BJ (cell line): ENCODE results near the gene MLF1. TPM values are rescaled to one million over a fixed set of nuclear protein-coding genes. Genes with fewer than 3 reads are reported as not detected.

Experiments used
- CTCF ChIA-PET: fragments of 350-600 bp; formaldehyde crosslinking; extraction: SDS; loops from one replicate; lab custom pipeline; 2021; ENCODE audit warnings: antibody characterized with exemption, inconsistent platforms; lab: Yijun Ruan, JAX
- POLR2A ChIA-PET: fragments of 300-600 bp; sonication (Branson Sonifier 250); formaldehyde crosslinking; extraction: SDS; loops from one replicate; lab custom pipeline; 2021; ENCODE audit warnings: antibody characterized with exemption; lab: Charles Lee
- DNase-seq: peaks from one replicate; pipeline ENCODE4 v3.0.0-alpha.2; 2011; ENCODE audit warnings: low read depth
- H3K27me3 ChIP-seq: 2 replicates; pipeline ENCODE4 v1.6.0; 2011; ENCODE audit warnings: low read length; ENCODE audit not compliant: control insufficient read depth, insufficient read depth
- H3K36me3 ChIP-seq: 2 replicates; pipeline ENCODE4 v1.5.1; 2011; ENCODE audit warnings: low read length; ENCODE audit not compliant: control insufficient read depth, insufficient read depth
- H3K4me3 ChIP-seq: 2 replicates; pipeline ENCODE4 v1.5.1; 2011; ENCODE audit warnings: low read depth, mild to moderate bottlenecking, control low read depth, low read length
- CTCF ChIP-seq: IDR thresholded peaks from 2 replicates; pipeline ENCODE4 v1.5.1; 2011; ENCODE audit warnings: low read depth, mild to moderate bottlenecking, control low read depth, inconsistent platforms, low read length, moderate library complexity; ENCODE audit not compliant: insufficient read depth
- polyA plus RNA-seq: library from polyadenylated mRNA; depleted of rRNA; stranded (reverse); fragments of >200 nt; gene quantifications from 2 replicates; pipeline ENCODE4 v1.2.3, GENCODE V29; 2011

MLF1 gene
- polyA plus RNA-seq, 1 experiment = 4.4 TPM

- CTCF ChIA-PET = no interaction called here
- Histone ChIP-seq H3K36me3 (no peaks in the 10 kb centered on the region), H3K4me3 (no peak overlapping the region), H3K27me3 (no peaks in the 10 kb centered on the region)
- POLR2A ChIA-PET = no interaction called here
- no peak for TF ChIP-seq CTCF
- DNase-seq = no peak
Observed at GRCh38 chr3:158572766-158573060, 1.7 kb downstream of the MLF1 start.

- ChIA-PET CTCF (interaction anchor here (0.6 kb wide), 1 partner anchor 466 kb away, joined by 3 read pairs; no protein-coding TSS in a partner anchor), POLR2A (no interaction called here)
- Histone ChIP-seq H3K36me3 (no peaks in the 10 kb centered on the region), H3K27me3 (no peaks in the 10 kb centered on the region), H3K4me3 (no peak overlapping the region)
- no peak for TF ChIP-seq CTCF
- DNase-seq = no peak
Observed at GRCh38 chr3:158573714-158574113, 2.7 kb downstream of the MLF1 start.

GRCh38 chr3:158574646-158575045, 3.7 kb downstream of the MLF1 start:
- CTCF ChIA-PET = interaction anchor here (0.6 kb wide), 1 partner anchor 405 kb away, joined by 3 read pairs; no protein-coding TSS in a partner anchor
- POLR2A ChIA-PET = no interaction called here
- Histone ChIP-seq H3K27me3 (no peaks in the 10 kb centered on the region), H3K36me3 (no peaks in the 10 kb centered on the region), H3K4me3 (no peak overlapping the region)
- TF ChIP-seq CTCF = no peak
- no peak for DNase-seq

GRCh38 chr3:158590223-158590622, 19.2 kb downstream of the MLF1 start:
- no peaks in the 10 kb centered on the region for H3K36me3 ChIP-seq
- ChIA-PET POLR2A (no interaction called here), CTCF (no interaction called here)
- DNase-seq = no peak
- no peaks in the 10 kb centered on the region for H3K27me3 ChIP-seq
- no peak overlapping the region for H3K4me3 ChIP-seq
- TF ChIP-seq CTCF = no peak

GRCh38 chr3:158600787-158601186, 29.8 kb downstream of the MLF1 start:
- DNase-seq = no peak
- Histone ChIP-seq H3K4me3 (no peak overlapping the region), H3K27me3 (no peaks in the 10 kb centered on the region), H3K36me3 (no peaks in the 10 kb centered on the region)
- POLR2A ChIA-PET = no interaction called here
- no peak for TF ChIP-seq CTCF
- CTCF ChIA-PET = no interaction called here
